Uterus (tissue), 2 donors: ENCODE results near the gene KLRF2.

ENCODE experiments used
- POLR2A ChIP-seq, 2 donors: fragments of 450-650 bp; IDR thresholded peaks; one replicate each; pipeline ENCODE4 v1.6.1; 2016; ENCODE audit warnings: antibody characterized with exemption in 2 of 2, mild to moderate bottlenecking in 1 of 2, moderate library complexity in 1 of 2
- TF ChIP-seq, protein P1 (sequence below), 4 experiments: fragments of 200-600 bp in 2 of 4; fragments of 450-650 bp in 2 of 4; sonication (generic) in 2 of 4; IDR thresholded peaks; one replicate each; pipeline ENCODE4 v1.5.1; 2016 to 2019; ENCODE audit warnings: antibody characterized with exemption in 4 of 4, mild to moderate bottlenecking in 2 of 4, moderate library complexity in 1 of 4

DNA sequence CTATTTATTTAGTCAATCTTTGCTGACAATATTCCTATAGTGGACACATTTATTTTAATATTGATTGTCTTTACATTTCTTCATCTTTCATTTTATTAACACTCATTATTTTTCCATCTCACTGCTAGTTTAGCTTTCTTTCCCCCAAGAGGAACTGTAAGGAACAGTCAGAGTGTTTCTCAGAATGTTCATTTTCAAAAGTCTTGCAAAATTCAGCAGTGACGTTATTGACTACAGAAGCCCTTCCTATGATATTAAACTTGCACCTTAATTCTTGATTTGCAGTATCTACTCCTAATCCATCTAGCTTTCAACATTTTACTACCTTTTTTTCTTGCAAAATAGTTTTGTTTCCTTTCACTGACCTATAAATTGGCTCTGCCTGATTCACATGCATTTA lies 25.1 kb upstream of the KLRF2 start:
- TF ChIP-seq, protein P1, sequence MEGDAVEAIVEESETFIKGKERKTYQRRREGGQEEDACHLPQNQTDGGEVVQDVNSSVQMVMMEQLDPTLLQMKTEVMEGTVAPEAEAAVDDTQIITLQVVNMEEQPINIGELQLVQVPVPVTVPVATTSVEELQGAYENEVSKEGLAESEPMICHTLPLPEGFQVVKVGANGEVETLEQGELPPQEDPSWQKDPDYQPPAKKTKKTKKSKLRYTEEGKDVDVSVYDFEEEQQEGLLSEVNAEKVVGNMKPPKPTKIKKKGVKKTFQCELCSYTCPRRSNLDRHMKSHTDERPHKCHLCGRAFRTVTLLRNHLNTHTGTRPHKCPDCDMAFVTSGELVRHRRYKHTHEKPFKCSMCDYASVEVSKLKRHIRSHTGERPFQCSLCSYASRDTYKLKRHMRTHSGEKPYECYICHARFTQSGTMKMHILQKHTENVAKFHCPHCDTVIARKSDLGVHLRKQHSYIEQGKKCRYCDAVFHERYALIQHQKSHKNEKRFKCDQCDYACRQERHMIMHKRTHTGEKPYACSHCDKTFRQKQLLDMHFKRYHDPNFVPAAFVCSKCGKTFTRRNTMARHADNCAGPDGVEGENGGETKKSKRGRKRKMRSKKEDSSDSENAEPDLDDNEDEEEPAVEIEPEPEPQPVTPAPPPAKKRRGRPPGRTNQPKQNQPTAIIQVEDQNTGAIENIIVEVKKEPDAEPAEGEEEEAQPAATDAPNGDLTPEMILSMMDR (IDR thresholded peaks at IDR 0.05), result no peak
- no peak for TF ChIP-seq POLR2A (IDR thresholded peaks at IDR 0.05)
